ENCODE results near the gene BMP10.

DNA sequence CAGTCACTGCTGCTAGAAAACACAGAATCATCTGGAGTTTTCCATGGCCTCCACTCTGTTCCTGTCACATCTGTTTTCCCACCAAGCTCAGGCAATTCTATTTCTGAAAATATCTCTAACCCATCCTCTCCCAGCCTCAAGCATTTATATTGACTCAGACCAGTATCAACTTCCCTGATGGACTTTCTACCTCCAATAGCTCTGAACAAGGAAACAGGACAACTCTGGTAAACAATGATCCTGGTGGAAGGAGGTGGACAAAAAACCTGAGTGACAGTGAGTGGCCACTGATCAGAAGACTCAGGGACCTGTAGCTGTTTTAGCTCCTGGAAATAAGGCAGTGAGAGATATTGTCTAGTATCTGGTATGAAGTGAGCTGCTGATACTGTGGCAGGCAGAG, 23.4 kb downstream of the BMP10 start:
- TF ChIP-seq, protein P1, sequence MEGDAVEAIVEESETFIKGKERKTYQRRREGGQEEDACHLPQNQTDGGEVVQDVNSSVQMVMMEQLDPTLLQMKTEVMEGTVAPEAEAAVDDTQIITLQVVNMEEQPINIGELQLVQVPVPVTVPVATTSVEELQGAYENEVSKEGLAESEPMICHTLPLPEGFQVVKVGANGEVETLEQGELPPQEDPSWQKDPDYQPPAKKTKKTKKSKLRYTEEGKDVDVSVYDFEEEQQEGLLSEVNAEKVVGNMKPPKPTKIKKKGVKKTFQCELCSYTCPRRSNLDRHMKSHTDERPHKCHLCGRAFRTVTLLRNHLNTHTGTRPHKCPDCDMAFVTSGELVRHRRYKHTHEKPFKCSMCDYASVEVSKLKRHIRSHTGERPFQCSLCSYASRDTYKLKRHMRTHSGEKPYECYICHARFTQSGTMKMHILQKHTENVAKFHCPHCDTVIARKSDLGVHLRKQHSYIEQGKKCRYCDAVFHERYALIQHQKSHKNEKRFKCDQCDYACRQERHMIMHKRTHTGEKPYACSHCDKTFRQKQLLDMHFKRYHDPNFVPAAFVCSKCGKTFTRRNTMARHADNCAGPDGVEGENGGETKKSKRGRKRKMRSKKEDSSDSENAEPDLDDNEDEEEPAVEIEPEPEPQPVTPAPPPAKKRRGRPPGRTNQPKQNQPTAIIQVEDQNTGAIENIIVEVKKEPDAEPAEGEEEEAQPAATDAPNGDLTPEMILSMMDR (conservative IDR thresholded peaks at IDR 0.05; ENCODE audit: low read length), result no peak
- TF ChIP-seq EZH2phosphoT487 (IDR thresholded peaks at IDR 0.05; ENCODE audit: borderline replicate concordance, low read depth, low read length), result no peak

Data from OCI-LY7 (cell line).